ENCODE data around the gene RFTN1. TPM values are rescaled to one million over a fixed set of nuclear protein-coding genes. Genes with fewer than 3 reads are reported as not detected.
A peak's percentile ranks its signal among the peaks of the same experiment; 100 is the strongest.

The RFTN1 gene
- total RNA-seq, 1 donor from 2014 or later, result 0.92 TPM

GRCh38 chr3:16546186-16547010 is 32.9 kb upstream of the RFTN1 start:
- Mint-ChIP-seq H3K36me3 (no peaks in the 10 kb centered on the region), H3K4me3 (no peak overlapping the region), H3K27me3 (ENCODE audit: insufficient read depth, low read depth) (no peaks in the 10 kb centered on the region), H3K9me3 (no peaks in the 10 kb centered on the region), H3K27ac (no peak overlapping the region), H3K4me1 (peaks cover 15% of the 10 kb centered on the region)
- no peaks in the 10 kb centered on the region for H3K27me3 ChIP-seq
- no peak overlapping the region for H2AFZ ChIP-seq (replicated peaks)
- no peak overlapping the region for H3K4me2 ChIP-seq
- H3K79me2 ChIP-seq (ENCODE audit: low read depth), result no peaks in the 10 kb centered on the region
- no peak overlapping the region for H3K4me3 ChIP-seq
- no peak overlapping the region for H3K27ac ChIP-seq
- no peaks in the 10 kb centered on the region for H4K20me1 ChIP-seq (ENCODE audit: low read depth)
- no peaks in the 10 kb centered on the region for H3K9me3 ChIP-seq (ENCODE audit: low read depth)
- no peak overlapping the region for H3K9ac ChIP-seq
- no peaks in the 10 kb centered on the region for H3K36me3 ChIP-seq
- no peak for TF ChIP-seq EZH2 (IDR thresholded peaks at IDR 0.05)
- TF ChIP-seq CTCF (IDR thresholded peaks at IDR 0.05), result no peak
- no peak for TF ChIP-seq EZH2phosphoT487 (IDR thresholded peaks at IDR 0.05)
- no peaks in the 10 kb centered on the region for H3F3A ChIP-seq (ENCODE audit: low read depth)
- peaks cover 4% of the 10 kb centered on the region for H3K4me1 ChIP-seq
- DNase-seq (ENCODE audit: low spot score), result no peak

- Histone ChIP-seq H2AFZ (replicated peaks) (peak overlapping the region; percentile 72), H3K36me3 (no peaks in the 10 kb centered on the region), H3F3A (ENCODE audit: low read depth) (no peaks in the 10 kb centered on the region), H3K27ac (no peak overlapping the region), H4K20me1 (ENCODE audit: low read depth) (no peaks in the 10 kb centered on the region), H3K79me2 (ENCODE audit: low read depth) (no peaks in the 10 kb centered on the region), H3K9me3 (ENCODE audit: low read depth) (no peaks in the 10 kb centered on the region), H3K27me3 (no peaks in the 10 kb centered on the region), H3K4me2 (no peak overlapping the region), H3K4me3 (no peak overlapping the region), H3K9ac (no peak overlapping the region), H3K4me1 (peaks cover 4% of the 10 kb centered on the region)
- no peak for TF ChIP-seq EZH2 (IDR thresholded peaks at IDR 0.05)
- no peak for TF ChIP-seq CTCF (IDR thresholded peaks at IDR 0.05)
- no peak for TF ChIP-seq EZH2phosphoT487 (IDR thresholded peaks at IDR 0.05)
- no peaks in the 10 kb centered on the region for H3K36me3 Mint-ChIP-seq
- no peaks in the 10 kb centered on the region for H3K9me3 Mint-ChIP-seq
- no peaks in the 10 kb centered on the region for H3K27me3 Mint-ChIP-seq (ENCODE audit: insufficient read depth, low read depth)
- peaks cover 12% of the 10 kb centered on the region for H3K4me1 Mint-ChIP-seq
- DNase-seq (ENCODE audit: low spot score), result no peak
- H3K27ac Mint-ChIP-seq, result peak overlapping the region; percentile 57
- no peak overlapping the region for H3K4me3 Mint-ChIP-seq
Measured at GRCh38 chr3:16545413-16546185, 32.1 kb upstream of the RFTN1 start.

DNA sequence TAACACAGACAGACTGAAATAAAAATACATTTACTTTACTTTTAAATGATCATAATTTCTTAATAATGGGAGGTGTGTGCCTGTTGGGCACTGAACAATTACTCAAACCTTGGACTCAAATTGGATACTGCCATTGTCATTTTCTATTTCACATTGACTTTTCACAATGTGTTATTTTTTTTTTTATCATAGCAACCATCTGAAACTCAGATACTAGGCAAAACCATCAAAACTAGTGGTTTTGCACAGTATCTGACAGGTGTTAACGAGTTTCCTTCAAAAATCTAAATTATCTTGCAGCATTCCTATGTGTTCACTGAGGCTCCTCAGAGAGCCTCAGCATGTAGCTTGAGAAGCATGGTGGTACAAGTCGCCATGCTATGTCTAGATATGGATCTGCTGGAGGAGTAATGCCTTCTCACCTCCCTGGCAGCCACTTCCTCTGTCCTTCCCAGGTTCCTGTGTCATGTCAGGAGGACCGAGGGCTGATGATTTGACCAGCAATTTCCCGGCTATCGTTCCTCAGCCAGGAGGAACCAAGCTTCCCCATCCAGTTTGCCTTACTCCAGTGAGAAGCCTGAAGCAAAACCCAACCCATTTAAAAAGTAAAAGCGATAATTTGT is 29.9 kb upstream of the RFTN1 start:
- TF ChIP-seq CTCF (IDR thresholded peaks at IDR 0.05) (no peak), EZH2phosphoT487 (IDR thresholded peaks at IDR 0.05) (no peak), EZH2 (IDR thresholded peaks at IDR 0.05) (no peak)
- Histone ChIP-seq H3K79me2 (ENCODE audit: low read depth) (no peaks in the 10 kb centered on the region), H4K20me1 (ENCODE audit: low read depth) (no peaks in the 10 kb centered on the region), H3K27me3 (no peaks in the 10 kb centered on the region), H3K9me3 (ENCODE audit: low read depth) (no peaks in the 10 kb centered on the region), H3K4me3 (no peak overlapping the region), H3F3A (ENCODE audit: low read depth) (no peaks in the 10 kb centered on the region), H3K4me2 (no peak overlapping the region), H3K36me3 (no peaks in the 10 kb centered on the region), H3K9ac (no peak overlapping the region), H3K4me1 (peaks cover 4% of the 10 kb centered on the region), H3K27ac (no peak overlapping the region), H2AFZ (replicated peaks) (no peak overlapping the region)
- H3K4me1 Mint-ChIP-seq, result peaks cover 5% of the 10 kb centered on the region
- H3K27me3 Mint-ChIP-seq (ENCODE audit: insufficient read depth, low read depth), result peaks cover 6% of the 10 kb centered on the region
- no peaks in the 10 kb centered on the region for H3K36me3 Mint-ChIP-seq
- H3K27ac Mint-ChIP-seq, result no peak overlapping the region
- no peak for DNase-seq (ENCODE audit: low spot score)
- no peak overlapping the region for H3K4me3 Mint-ChIP-seq
- H3K9me3 Mint-ChIP-seq, result no peaks in the 10 kb centered on the region
